Thyroid gland (tissue), 4 donors: Measurements from ENCODE around the gene ANKRD18A. TPM values are rescaled to one million over a fixed set of nuclear protein-coding genes. Genes with fewer than 3 reads are reported as not detected.

Experiments used
- DNase-seq, 2 donors: peaks; one replicate each; pipeline ENCODE4 v3.0.0-alpha.2; 2019
- H3K27ac ChIP-seq, 3 donors: fragments of 200-600 bp; sonication (generic); 1 replicate in 2 of 3; 2 replicates in 1 of 3; pipeline ENCODE4 v1.5.1; 2016 to 2019; ENCODE audit warnings: mild to moderate bottlenecking in 1 of 3, moderate library complexity in 1 of 3
- H3K27me3 ChIP-seq: fragments of 200-600 bp; sonication (generic); one replicate; pipeline ENCODE4 v1.5.1; 2019
- H3K36me3 ChIP-seq, 2 donors: fragments of 200-600 bp; sonication (generic); one replicate each; pipeline ENCODE4 v1.5.1; 2016 to 2019
- H3K4me1 ChIP-seq, 2 donors: fragments of 200-600 bp; sonication (generic); one replicate each; pipeline ENCODE4 v1.5.1; 2017 to 2019
- H3K4me3 ChIP-seq, 3 donors: fragments of 200-600 bp; sonication (generic); replicated peaks in 1 of 3; 1 replicate in 2 of 3; 2 replicates in 1 of 3; pipeline ENCODE4 v1.5.1; 2016; ENCODE audit warnings: mild to moderate bottlenecking in 1 of 3
- H3K9me3 ChIP-seq: fragments of 200-600 bp; sonication (generic); one replicate; pipeline ENCODE4 v1.5.1; 2017
- CTCF ChIP-seq, 6 experiments: fragments of 200-600 bp in 3 of 6; fragments of 450-650 bp in 3 of 6; sonication (generic) in 3 of 6; IDR thresholded peaks; one replicate each; pipeline ENCODE4 v1.5.1; 2016 to 2019; ENCODE audit warnings: antibody characterized with exemption in 6 of 6, mild to moderate bottlenecking in 2 of 6, inconsistent platforms in 1 of 6, moderate library complexity in 1 of 6
- POLR2A ChIP-seq, 2 donors: fragments of 450-650 bp; IDR thresholded peaks; one replicate each; pipeline ENCODE4 v1.6.1; 2017; ENCODE audit warnings: antibody characterized with exemption in 2 of 2, mild to moderate bottlenecking in 2 of 2, moderate library complexity in 1 of 2
- WGBS, 2 donors: methylation state at CpG; one replicate each; pipeline ENCODE4 v1.1.5; 2017; 5-methylcytosine and 5-hydroxymethylcytosine counted together
- intact Hi-C: fragments of 100-400 bp; cut with DNase I; formaldehyde crosslinking; loops from one replicate; pipeline ENCODE4 v1.15.1; 2023
- total RNA-seq, 4 donors: library from RNA; depleted of rRNA; stranded (reverse); fragments of >200 nt; gene quantifications; one replicate each; pipeline ENCODE4 v1.2.3, GENCODE V29; 2016

ANKRD18A gene
- total RNA-seq, 4 donors from 2014 or later: 10.5 to 16.3 (median 12.6) TPM

- peaks cover 0 to 7% of the 10 kb centered on the region in 2 donors for H3K4me1 ChIP-seq
- intact Hi-C loops: loop anchor here (10.0 kb wide), 1 partner anchor 48 kb away; no protein-coding TSS in a partner anchor
- DNase-seq: no peak
- H3K9me3 ChIP-seq: no peaks in the 10 kb centered on the region
- H3K36me3 ChIP-seq: no peaks in the 10 kb centered on the region
- no peak overlapping the region for H3K4me3 ChIP-seq
- H3K27me3 ChIP-seq: no peaks in the 10 kb centered on the region
- 60 to 79% methylated on average over 5 of the region's 5 CpGs for WGBS, 2 donors
- TF ChIP-seq POLR2A (IDR thresholded peaks at IDR 0.05): no peak
- TF ChIP-seq CTCF (IDR thresholded peaks at IDR 0.05): no peak
- no peak overlapping the region for H3K27ac ChIP-seq
Observed at GRCh38 chr9:38656896-38657295, 36.5 kb upstream of the ANKRD18A start.

GRCh38 chr9:38652486-38652885, 32.1 kb upstream of the ANKRD18A start:
- Histone ChIP-seq H3K4me1 (peaks cover 0 to 7% of the 10 kb centered on the region in 2 donors), H3K36me3 (no peaks in the 10 kb centered on the region), H3K27ac (no peak overlapping the region), H3K9me3 (no peaks in the 10 kb centered on the region), H3K27me3 (no peaks in the 10 kb centered on the region), H3K4me3 (no peak overlapping the region)
- DNase-seq: no peak
- WGBS, 2 donors: 50 to 59% methylated on average over 7 of the region's 7 CpGs
- intact Hi-C loops: loop anchor here (10.0 kb wide), 1 partner anchor 52 kb away; no protein-coding TSS in a partner anchor
- TF ChIP-seq CTCF (IDR thresholded peaks at IDR 0.05) (no peak), POLR2A (IDR thresholded peaks at IDR 0.05) (no peak)

GRCh38 chr9:38652044-38652443, 31.6 kb upstream of the ANKRD18A start:
- no peak overlapping the region for H3K27ac ChIP-seq
- peaks cover 0 to 7% of the 10 kb centered on the region in 2 donors for H3K4me1 ChIP-seq
- no peaks in the 10 kb centered on the region for H3K36me3 ChIP-seq
- WGBS, 2 donors: 58 to 86% methylated on average over 2 of the region's 2 CpGs
- no peak overlapping the region for H3K4me3 ChIP-seq
- no peaks in the 10 kb centered on the region for H3K27me3 ChIP-seq
- TF ChIP-seq POLR2A (IDR thresholded peaks at IDR 0.05) (no peak), CTCF (IDR thresholded peaks at IDR 0.05) (no peak)
- intact Hi-C loops: loop anchor here (10.0 kb wide), 1 partner anchor 53 kb away; no protein-coding TSS in a partner anchor
- H3K9me3 ChIP-seq: no peaks in the 10 kb centered on the region
- no peak for DNase-seq

GRCh38 chr9:38651400-38652042, 31.1 kb upstream of the ANKRD18A start:
- Histone ChIP-seq H3K36me3 (no peaks in the 10 kb centered on the region), H3K4me1 (peaks cover 0 to 7% of the 10 kb centered on the region in 2 donors), H3K9me3 (no peaks in the 10 kb centered on the region), H3K4me3 (no peak overlapping the region), H3K27me3 (no peaks in the 10 kb centered on the region), H3K27ac (no peak overlapping the region)
- no peak for DNase-seq
- TF ChIP-seq CTCF (IDR thresholded peaks at IDR 0.05): no peak
- TF ChIP-seq POLR2A (IDR thresholded peaks at IDR 0.05): no peak
- 79 to 84% methylated on average over 8 of the region's 8 CpGs for WGBS, 2 donors
- intact Hi-C loops: loop anchor here (10.0 kb wide), 1 partner anchor 53 kb away; no protein-coding TSS in a partner anchor

- no peaks in the 10 kb centered on the region for H3K36me3 ChIP-seq
- H3K27ac ChIP-seq: no peak overlapping the region
- WGBS, 2 donors: 93 to 95% methylated on average over 8 of the region's 8 CpGs
- H3K9me3 ChIP-seq: no peaks in the 10 kb centered on the region
- intact Hi-C loops: loop anchor here (10.0 kb wide), 1 partner anchor 54 kb away; no protein-coding TSS in a partner anchor
- TF ChIP-seq POLR2A (IDR thresholded peaks at IDR 0.05): no peak
- TF ChIP-seq CTCF (IDR thresholded peaks at IDR 0.05): no peak
- DNase-seq: no peak
- H3K27me3 ChIP-seq: no peaks in the 10 kb centered on the region
- no peak overlapping the region for H3K4me3 ChIP-seq
- H3K4me1 ChIP-seq: peaks cover 0 to 7% of the 10 kb centered on the region in 2 donors
Observed at GRCh38 chr9:38650564-38650963, 30.2 kb upstream of the ANKRD18A start.
